ENCODE data around the gene HPCA. TPM values are rescaled to one million over a fixed set of nuclear protein-coding genes. Genes with fewer than 3 reads are reported as not detected.

HPCA gene
- total and polyA plus RNA-seq, 2 of the 13 experiments (the other 11 are each of a cell fraction or from before 2014, with no cell fraction given): not detected

DNA sequence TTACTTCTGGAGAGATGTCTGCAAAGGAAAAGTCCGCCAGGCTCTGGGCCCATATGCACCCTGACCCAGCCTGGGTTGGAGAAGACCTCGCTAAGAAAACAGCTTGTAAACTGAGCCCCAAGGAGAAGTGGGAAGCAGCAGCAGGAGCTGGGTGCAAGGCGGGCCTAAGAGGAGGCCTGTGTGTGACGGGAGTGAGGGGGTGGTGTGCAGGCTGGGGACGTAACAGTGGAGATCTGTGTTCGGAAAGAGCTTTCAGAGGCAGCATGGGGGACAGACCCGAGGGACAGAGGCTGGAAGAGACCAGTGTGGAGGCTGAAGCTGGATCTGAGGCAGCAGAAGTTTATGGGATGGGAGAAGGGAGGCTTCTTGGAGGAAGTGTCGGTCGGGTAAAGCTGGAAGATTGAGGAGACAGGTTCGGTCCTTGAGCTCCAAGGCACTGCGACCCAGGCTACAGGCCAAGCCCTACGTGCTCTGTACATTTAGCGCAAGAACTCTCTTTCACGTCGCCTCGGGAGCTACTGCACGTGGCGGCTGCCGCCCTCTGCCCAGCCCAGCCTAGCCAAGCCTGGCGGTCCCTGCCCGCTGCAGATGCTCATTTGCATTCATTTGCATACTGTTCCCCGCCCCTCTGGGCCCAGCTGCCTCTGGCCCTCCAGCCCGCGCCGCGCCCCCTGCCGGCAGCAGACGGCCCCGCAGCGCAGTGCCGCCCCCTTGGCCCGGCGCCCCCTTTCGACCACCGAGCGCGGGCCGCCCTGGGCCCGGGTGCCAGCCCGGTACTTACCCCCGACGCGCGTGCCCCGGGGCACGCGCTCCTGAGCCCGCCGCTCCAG lies 6.3 kb downstream of the HPCA start (continued):
- TF ChIP-seq SP1 (IDR thresholded peaks at IDR 0.05) (no peak), SP1 (CRISPR knock-in tag; IDR thresholded peaks at IDR 0.05) (peak; percentile 53), ZNF547 (CRISPR knock-in tag; IDR thresholded peaks at IDR 0.05) (no peak), NFKBIZ (CRISPR knock-in tag; IDR thresholded peaks at IDR 0.05) (no peak), ZFY (CRISPR knock-in tag; IDR thresholded peaks at IDR 0.05) (peak; percentile 51), CHD2 (IDR thresholded peaks at IDR 0.05; ENCODE audit: low read depth, low read length) (no peak), ASH2L (IDR thresholded peaks at IDR 0.05; ENCODE audit: insufficient read length, low read depth, low read length) (no peak), MTA1 (CRISPR knock-in tag; IDR thresholded peaks at IDR 0.05; ENCODE audit: borderline replicate concordance) (no peak), KLF9 (CRISPR knock-in tag; IDR thresholded peaks at IDR 0.05; ENCODE audit: low read depth) (no peak), RBAK (CRISPR knock-in tag; IDR thresholded peaks at IDR 0.05) (no peak), ZNF17 (CRISPR knock-in tag; IDR thresholded peaks at IDR 0.05) (no peak), ZNF816 (CRISPR knock-in tag; IDR thresholded peaks at IDR 0.05; ENCODE audit: borderline replicate concordance) (no peak), ZNF598 (CRISPR knock-in tag; IDR thresholded peaks at IDR 0.05; ENCODE audit: borderline replicate concordance) (no peak), ZNF33A (CRISPR knock-in tag; IDR thresholded peaks at IDR 0.05; ENCODE audit: borderline replicate concordance) (no peak), GZF1 (CRISPR knock-in tag; IDR thresholded peaks at IDR 0.05) (no peak), STAG1 (CRISPR knock-in tag; IDR thresholded peaks at IDR 0.05) (peak; percentile 32; the same call in 1 of the 2 replicates), ZNF484 (CRISPR knock-in tag; IDR thresholded peaks at IDR 0.05; ENCODE audit: borderline replicate concordance, low read depth) (no peak), NCOR1 (IDR thresholded peaks at IDR 0.05; ENCODE audit: borderline replicate concordance, low read length) (no peak), JDP2 (CRISPR knock-in tag; IDR thresholded peaks at IDR 0.05; ENCODE audit: borderline replicate concordance) (no peak), YY1 (IDR thresholded peaks at IDR 0.05; ENCODE audit: insufficient read depth, insufficient replicate concordance, low read depth, low read length) (peak; percentile 8), SRSF4 (IDR thresholded peaks at IDR 0.05; ENCODE audit: low read depth, low read length, poor library complexity, severe bottlenecking) (no peak)
- TF ChIP-seq, protein P1, sequence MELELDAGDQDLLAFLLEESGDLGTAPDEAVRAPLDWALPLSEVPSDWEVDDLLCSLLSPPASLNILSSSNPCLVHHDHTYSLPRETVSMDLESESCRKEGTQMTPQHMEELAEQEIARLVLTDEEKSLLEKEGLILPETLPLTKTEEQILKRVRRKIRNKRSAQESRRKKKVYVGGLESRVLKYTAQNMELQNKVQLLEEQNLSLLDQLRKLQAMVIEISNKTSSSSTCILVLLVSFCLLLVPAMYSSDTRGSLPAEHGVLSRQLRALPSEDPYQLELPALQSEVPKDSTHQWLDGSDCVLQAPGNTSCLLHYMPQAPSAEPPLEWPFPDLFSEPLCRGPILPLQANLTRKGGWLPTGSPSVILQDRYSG (CRISPR knock-in tag; IDR thresholded peaks at IDR 0.05): no peak
- TF ChIP-seq, protein P2, sequence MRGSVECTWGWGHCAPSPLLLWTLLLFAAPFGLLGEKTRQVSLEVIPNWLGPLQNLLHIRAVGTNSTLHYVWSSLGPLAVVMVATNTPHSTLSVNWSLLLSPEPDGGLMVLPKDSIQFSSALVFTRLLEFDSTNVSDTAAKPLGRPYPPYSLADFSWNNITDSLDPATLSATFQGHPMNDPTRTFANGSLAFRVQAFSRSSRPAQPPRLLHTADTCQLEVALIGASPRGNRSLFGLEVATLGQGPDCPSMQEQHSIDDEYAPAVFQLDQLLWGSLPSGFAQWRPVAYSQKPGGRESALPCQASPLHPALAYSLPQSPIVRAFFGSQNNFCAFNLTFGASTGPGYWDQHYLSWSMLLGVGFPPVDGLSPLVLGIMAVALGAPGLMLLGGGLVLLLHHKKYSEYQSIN (CRISPR knock-in tag; IDR thresholded peaks at IDR 0.05; ENCODE audit: borderline replicate concordance): no peak
- TF ChIP-seq, protein P3, sequence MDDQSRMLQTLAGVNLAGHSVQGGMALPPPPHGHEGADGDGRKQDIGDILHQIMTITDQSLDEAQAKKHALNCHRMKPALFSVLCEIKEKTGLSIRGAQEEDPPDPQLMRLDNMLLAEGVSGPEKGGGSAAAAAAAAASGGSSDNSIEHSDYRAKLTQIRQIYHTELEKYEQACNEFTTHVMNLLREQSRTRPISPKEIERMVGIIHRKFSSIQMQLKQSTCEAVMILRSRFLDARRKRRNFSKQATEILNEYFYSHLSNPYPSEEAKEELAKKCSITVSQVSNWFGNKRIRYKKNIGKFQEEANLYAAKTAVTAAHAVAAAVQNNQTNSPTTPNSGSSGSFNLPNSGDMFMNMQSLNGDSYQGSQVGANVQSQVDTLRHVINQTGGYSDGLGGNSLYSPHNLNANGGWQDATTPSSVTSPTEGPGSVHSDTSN (CRISPR knock-in tag; IDR thresholded peaks at IDR 0.05; ENCODE audit: borderline replicate concordance): no peak
- TF ChIP-seq, protein P4, sequence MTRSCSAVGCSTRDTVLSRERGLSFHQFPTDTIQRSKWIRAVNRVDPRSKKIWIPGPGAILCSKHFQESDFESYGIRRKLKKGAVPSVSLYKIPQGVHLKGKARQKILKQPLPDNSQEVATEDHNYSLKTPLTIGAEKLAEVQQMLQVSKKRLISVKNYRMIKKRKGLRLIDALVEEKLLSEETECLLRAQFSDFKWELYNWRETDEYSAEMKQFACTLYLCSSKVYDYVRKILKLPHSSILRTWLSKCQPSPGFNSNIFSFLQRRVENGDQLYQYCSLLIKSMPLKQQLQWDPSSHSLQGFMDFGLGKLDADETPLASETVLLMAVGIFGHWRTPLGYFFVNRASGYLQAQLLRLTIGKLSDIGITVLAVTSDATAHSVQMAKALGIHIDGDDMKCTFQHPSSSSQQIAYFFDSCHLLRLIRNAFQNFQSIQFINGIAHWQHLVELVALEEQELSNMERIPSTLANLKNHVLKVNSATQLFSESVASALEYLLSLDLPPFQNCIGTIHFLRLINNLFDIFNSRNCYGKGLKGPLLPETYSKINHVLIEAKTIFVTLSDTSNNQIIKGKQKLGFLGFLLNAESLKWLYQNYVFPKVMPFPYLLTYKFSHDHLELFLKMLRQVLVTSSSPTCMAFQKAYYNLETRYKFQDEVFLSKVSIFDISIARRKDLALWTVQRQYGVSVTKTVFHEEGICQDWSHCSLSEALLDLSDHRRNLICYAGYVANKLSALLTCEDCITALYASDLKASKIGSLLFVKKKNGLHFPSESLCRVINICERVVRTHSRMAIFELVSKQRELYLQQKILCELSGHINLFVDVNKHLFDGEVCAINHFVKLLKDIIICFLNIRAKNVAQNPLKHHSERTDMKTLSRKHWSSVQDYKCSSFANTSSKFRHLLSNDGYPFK (CRISPR knock-in tag; IDR thresholded peaks at IDR 0.05; ENCODE audit: borderline replicate concordance): no peak
